ENCODE results near the gene WSCD2.

DNA sequence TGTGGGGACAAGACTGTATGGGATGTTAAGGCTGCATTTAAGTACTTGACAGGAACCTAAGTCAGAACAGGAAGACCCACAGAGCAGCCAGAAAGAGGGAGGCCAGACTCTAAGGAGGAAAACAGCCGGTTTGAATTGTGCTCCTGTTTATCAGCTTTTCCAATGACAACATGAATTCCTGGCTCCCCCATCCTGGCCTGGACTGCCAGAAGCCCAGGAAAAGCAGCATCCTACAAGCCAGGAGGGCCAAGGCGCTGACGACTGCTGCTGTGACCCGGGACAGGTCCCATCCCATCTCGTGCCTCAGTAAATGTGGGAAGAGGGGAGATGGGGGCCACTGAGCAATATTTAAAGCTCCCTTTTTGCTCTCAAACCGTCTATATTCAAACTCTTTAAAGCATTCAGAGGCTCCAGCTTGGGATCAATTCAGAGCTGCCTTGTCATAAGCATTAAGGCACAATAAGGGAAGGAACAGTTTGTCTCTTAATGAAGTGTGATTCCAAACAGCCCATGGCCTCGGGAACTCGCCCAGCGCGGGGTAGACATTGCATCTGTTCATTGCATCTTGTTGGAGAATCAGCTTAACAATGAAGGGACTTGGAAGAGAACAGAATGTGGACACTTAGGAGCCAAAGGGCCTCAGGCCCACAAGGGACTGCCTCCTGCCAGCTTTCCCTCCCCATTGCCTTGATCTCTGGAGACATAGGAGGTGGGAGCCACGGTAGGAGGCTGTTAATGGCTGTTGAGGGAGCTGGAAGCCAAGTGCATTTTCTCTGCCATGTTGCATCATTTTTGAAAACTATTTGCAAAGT is 160.5 kb downstream of the WSCD2 start:
- TF ChIP-seq, protein P1, sequence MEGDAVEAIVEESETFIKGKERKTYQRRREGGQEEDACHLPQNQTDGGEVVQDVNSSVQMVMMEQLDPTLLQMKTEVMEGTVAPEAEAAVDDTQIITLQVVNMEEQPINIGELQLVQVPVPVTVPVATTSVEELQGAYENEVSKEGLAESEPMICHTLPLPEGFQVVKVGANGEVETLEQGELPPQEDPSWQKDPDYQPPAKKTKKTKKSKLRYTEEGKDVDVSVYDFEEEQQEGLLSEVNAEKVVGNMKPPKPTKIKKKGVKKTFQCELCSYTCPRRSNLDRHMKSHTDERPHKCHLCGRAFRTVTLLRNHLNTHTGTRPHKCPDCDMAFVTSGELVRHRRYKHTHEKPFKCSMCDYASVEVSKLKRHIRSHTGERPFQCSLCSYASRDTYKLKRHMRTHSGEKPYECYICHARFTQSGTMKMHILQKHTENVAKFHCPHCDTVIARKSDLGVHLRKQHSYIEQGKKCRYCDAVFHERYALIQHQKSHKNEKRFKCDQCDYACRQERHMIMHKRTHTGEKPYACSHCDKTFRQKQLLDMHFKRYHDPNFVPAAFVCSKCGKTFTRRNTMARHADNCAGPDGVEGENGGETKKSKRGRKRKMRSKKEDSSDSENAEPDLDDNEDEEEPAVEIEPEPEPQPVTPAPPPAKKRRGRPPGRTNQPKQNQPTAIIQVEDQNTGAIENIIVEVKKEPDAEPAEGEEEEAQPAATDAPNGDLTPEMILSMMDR (conservative IDR thresholded peaks at IDR 0.05): no peak
- no peak for TF ChIP-seq ZFX (IDR thresholded peaks at IDR 0.05)

All from C4-2B (cell line).